K562 (cell line): ENCODE results near the gene TMEM108. TPM values are rescaled to one million over a fixed set of nuclear protein-coding genes. Genes with fewer than 3 reads are reported as not detected.

Experiments used
- ATAC-seq: fragments of 200-7000 bp; cut with Tn5 transposase; 3 replicates; pipeline ENCODE4 v1.9.1; 2020; ENCODE audit warnings: moderate library complexity
- BruUV-seq: library from RNA; stranded (reverse); fragments of 400-500 nt; replicated peaks from 2 replicates; lab custom pipeline; 2021; lab: Mats Ljungman, UMichigan
- CTCF ChIA-PET: fragments of 300-600 bp; formaldehyde crosslinking; extraction: SDS; loops from one replicate; lab custom pipeline; 2021; ENCODE audit warnings: low intra/inter-chr PET ratio; lab: Yijun Ruan, JAX
- POLR2A ChIA-PET: fragments of 300-600, 350-650 bp; sonication (Branson Sonifier 250); formaldehyde crosslinking; extraction: SDS; loops from one replicate; lab custom pipeline; 2021; ENCODE audit warnings: antibody characterized with exemption, inconsistent platforms; lab: Yijun Ruan, JAX
- DNase-seq, 4 experiments: peaks; one replicate each; pipeline versions ENCODE4 v3.0.0 to v3.0.0-alpha.2; 2011 to 2018; ENCODE audit warnings: low spot score in 3 of 4, mixed read lengths in 3 of 4; ENCODE audit errors: extremely low read depth in 1 of 4
- FAIRE-seq: peaks from 2 replicates; lab custom pipeline; 2011; peaks lifted over from hg19 to GRCh38; lab: Jason Lieb, UNC
- H2AFZ ChIP-seq: 2 replicates; pipeline ENCODE4 v1.6.0; 2011; ENCODE audit warnings: low read depth, low read length, control low read depth, inconsistent platforms
- H3K27ac ChIP-seq: fragments of 200-600 bp; 3 replicates; pipeline ENCODE4 v1.8.0; 2011; ENCODE audit warnings: low read depth, mild to moderate bottlenecking, control low read depth, inconsistent platforms, low read length, moderate library complexity, mixed read lengths; ENCODE audit errors: extremely low read depth
- H3K27me3 ChIP-seq, 2 experiments: fragments of 300-600 bp in 1 of 2; 2 replicates in 1 of 2; 3 replicates in 1 of 2; pipeline versions ENCODE4 v1.6.0 to v1.8.0; 2011; ENCODE audit warnings: inconsistent platforms in 2 of 2, low read length in 2 of 2, mild to moderate bottlenecking in 1 of 2, mixed read lengths in 1 of 2, moderate library complexity in 1 of 2; ENCODE audit not compliant: control insufficient read depth in 2 of 2, insufficient read depth in 2 of 2
- H3K36me3 ChIP-seq: fragments of 300-600 bp; 3 replicates; pipeline ENCODE4 v1.8.0; 2011; ENCODE audit warnings: mild to moderate bottlenecking, low read length, inconsistent platforms; ENCODE audit not compliant: control insufficient read depth, insufficient read depth
- H3K4me1 ChIP-seq, 2 experiments: fragments of 200-600 bp in 1 of 2; replicated peaks in 1 of 2; 2 replicates in 1 of 2; 3 replicates in 1 of 2; pipeline versions ENCODE4 v1.5.1 to v1.8.0; 2011; ENCODE audit warnings: inconsistent platforms in 2 of 2, low read length in 2 of 2, mild to moderate bottlenecking in 1 of 2, mixed read lengths in 1 of 2, moderate library complexity in 1 of 2; ENCODE audit not compliant: control insufficient read depth in 2 of 2, insufficient read depth in 2 of 2
- H3K4me2 ChIP-seq: 2 replicates; pipeline ENCODE4 v1.6.1; 2011; ENCODE audit warnings: low read length, control low read depth, inconsistent platforms, mixed read lengths; ENCODE audit not compliant: insufficient read depth
- H3K4me3 ChIP-seq: fragments of 200-600 bp; sonication (generic), shearing (Covaris generic); 2 replicates; pipeline ENCODE4 v1.5.1; 2016; ENCODE audit warnings: control low read depth, inconsistent platforms
- H3K79me2 ChIP-seq: fragments of 200-600 bp; 3 replicates; pipeline ENCODE4 v1.8.0; 2011; ENCODE audit warnings: low read length, inconsistent platforms; ENCODE audit not compliant: control insufficient read depth, insufficient read depth
- H3K9ac ChIP-seq, 2 experiments: 2 replicates each; pipeline versions ENCODE4 v1.6.0 to v1.6.1; 2011; ENCODE audit warnings: low read depth in 2 of 2, low read length in 2 of 2, control low read depth in 1 of 2, inconsistent platforms in 1 of 2, mild to moderate bottlenecking in 1 of 2, mixed read lengths in 1 of 2; ENCODE audit not compliant: insufficient read depth in 1 of 2
- H3K9me1 ChIP-seq: one replicate; pipeline ENCODE4 v1.6.0; 2011; ENCODE audit warnings: inconsistent platforms, mild to moderate bottlenecking, low read length, moderate library complexity; ENCODE audit not compliant: control insufficient read depth, insufficient read depth
- H3K9me3 ChIP-seq: replicated peaks from 2 replicates; pipeline ENCODE4 v1.5.1; 2011; ENCODE audit warnings: low read depth, low read length, inconsistent platforms; ENCODE audit not compliant: control insufficient read depth, insufficient read depth
- H4K20me1 ChIP-seq: replicated peaks from 2 replicates; pipeline ENCODE4 v1.6.1; 2011; ENCODE audit warnings: low read length, inconsistent platforms, mixed read lengths; ENCODE audit not compliant: control insufficient read depth, insufficient read depth
- CTCF ChIP-seq, 3 experiments: IDR thresholded peaks in 2 of 3; conservative IDR thresholded peaks in 1 of 3; 2 replicates each; pipeline ENCODE4 v1.5.1; 2011 to 2012; ENCODE audit warnings: low read length in 3 of 3, mild to moderate bottlenecking in 3 of 3, control low read depth in 2 of 3, improper control_type of control experiment in 1 of 3, inconsistent platforms in 1 of 3, low read depth in 1 of 3, mixed read lengths in 1 of 3, moderate library complexity in 1 of 3; ENCODE audit not compliant: insufficient read depth in 2 of 3
- PURB ChIP-seq: sonication (generic); formaldehyde crosslinking; IDR thresholded peaks from 2 replicates; pipeline ENCODE4 v1.9.0; 2021; ENCODE audit warnings: low read depth, mild to moderate bottlenecking, missing genetic modification reagents
- SMC3 ChIP-seq: conservative IDR thresholded peaks from 2 replicates; pipeline ENCODE4 v1.6.1; 2011; ENCODE audit warnings: low read depth, low read length, improper control_type of control experiment; ENCODE audit not compliant: insufficient read depth
- ZNF146 ChIP-seq: IDR thresholded peaks from one replicate; pipeline ENCODE4 v1.6.1; 2018; ENCODE audit warnings: missing compliant biosample characterization; ENCODE audit not compliant: unreplicated experiment
- ZNF197 ChIP-seq: fragments of 200-800 bp; sonication (Bioruptor generic); IDR thresholded peaks from 2 replicates; pipeline ENCODE4 v1.6.1; 2016; ENCODE audit warnings: low read depth, missing genetic modification characterization, missing compliant biosample characterization
- ZNF780A ChIP-seq: fragments of 250-450 bp; sonication (Bioruptor Pico); IDR thresholded peaks from 2 replicates; pipeline ENCODE4 v1.5.0; 2021; ENCODE audit warnings: mild to moderate bottlenecking
- WGBS: fragments of 100-300 bp; shearing (Covaris generic); methylation state at CpG from one replicate; pipeline ENCODE4 v1.1.6; 2016; ENCODE audit warnings: low coverage, mixed read lengths; ENCODE audit not compliant: insufficient coverage; ENCODE audit errors: missing lambda C conversion rate; 5-methylcytosine and 5-hydroxymethylcytosine counted together
- in situ Hi-C: fragments of 300-500 bp; cut with MboI; formaldehyde crosslinking; loops from 4 replicates; pipeline ENCODE4 v1.15.0; 2018; ENCODE audit warnings: inconsistent platforms, mixed read lengths
- intact Hi-C: fragments of 100-400 bp; cut with micrococcal nuclease; formaldehyde crosslinking; loops from 2 replicates; pipeline ENCODE4 v1.14.2; 2022
- polyA plus RNA-seq, 8 experiments: library from polyadenylated mRNA; depleted of rRNA in 4 of 8; stranded (reverse) in 5 of 8; unstranded in 3 of 8; fragments of >200 nt; fragmentation: Nextera tagmentation in 2 of 8; fragmentation: Illumina TruSeq in 1 of 8; extraction: Ambion mirVana in 2 of 8; extraction: Trizol in 1 of 8; gene quantifications; 2 replicates each; pipeline versions ENCODE4 v1.2.1 to v1.2.3, GENCODE V29; 2011 to 2014; ENCODE audit warnings: inconsistent platforms in 1 of 8, missing spikeins in 1 of 8
- total RNA-seq, 7 experiments: library from RNA; depleted of rRNA in 6 of 7; stranded (reverse); fragments of >200 nt in 6 of 7; fragmentation: Illumina TruSeq in 2 of 7; extraction: Trizol in 2 of 7; gene quantifications; 2 replicates each; pipeline versions ENCODE4 v1.2.1 to v1.2.3, GENCODE V29; 2011 to 2021; ENCODE audit warnings: low replicate concordance in 1 of 7

Gene TMEM108
- total and polyA plus RNA-seq, 9 of the 15 experiments (the other 6 are each of a cell fraction or from before 2014, with no cell fraction given) = 0.65 to 11.1 (median 3.4) TPM

DNA sequence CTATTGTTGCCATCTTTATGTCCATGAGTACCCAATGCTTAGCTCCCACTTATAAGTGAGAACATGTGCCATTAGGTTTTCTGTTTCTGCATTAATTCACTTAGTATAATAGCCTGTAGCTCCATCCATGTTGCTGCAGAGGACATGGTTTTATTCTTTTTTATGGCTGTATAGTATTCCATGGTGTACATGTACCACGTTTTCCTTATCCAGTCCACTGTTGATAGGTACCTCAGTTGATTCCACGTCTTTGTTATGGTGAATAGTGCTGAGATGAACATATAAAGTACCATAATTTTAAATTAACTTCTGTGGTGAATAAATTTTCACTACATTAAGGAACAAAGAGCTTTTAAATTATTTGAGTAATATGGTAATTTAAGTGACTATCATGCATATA lies 211.3 kb downstream of the TMEM108 start:
- Histone ChIP-seq H3K27ac (no peak overlapping the region), H3K79me2 (no peaks in the 10 kb centered on the region), H3K4me1 (no peaks in the 10 kb centered on the region; a peak in 1 of 5 replicates), H3K9me1 (no peaks in the 10 kb centered on the region), H3K36me3 (no peaks in the 10 kb centered on the region), H4K20me1 (no peaks in the 10 kb centered on the region), H3K9ac (no peak overlapping the region), H3K9me3 (no peaks in the 10 kb centered on the region), H3K4me3 (no peak overlapping the region), H3K27me3 (no peaks in the 10 kb centered on the region), H3K4me2 (no peak overlapping the region), H2AFZ (no peak overlapping the region)
- no peak for FAIRE-seq
- ATAC-seq = no peak
- POLR2A ChIA-PET = interaction anchor here (1.2 kb wide), 1 partner anchor 39 kb away, joined by 3 read pairs; no protein-coding TSS in a partner anchor
- intact Hi-C loops = no loop called here
- BruUV-seq = no TSS peak
- 13% methylated on average over 2 of the region's 2 CpGs for WGBS
- CTCF ChIA-PET = no interaction called here
- TF ChIP-seq ZNF146 (CRISPR knock-in tag) (peak; percentile 56), PURB (CRISPR knock-in tag) (no peak), ZNF780A (no peak), ZNF197 (CRISPR knock-in tag) (no peak)
- in situ Hi-C loops = no loop called here
- DNase-seq = no peak

GRCh38 chr3:133254151-133254550 lies 216.0 kb downstream of the TMEM108 start:
- TF ChIP-seq CTCF (IDR thresholded peaks at IDR 0.05 in 2 of 3, conservative IDR thresholded peaks at IDR 0.05 in 1 of 3; ENCODE audit: insufficient read depth in 2 of 3, low read depth in 1 of 3, low read length in 3 of 3) = peak in 1 of 3 experiments; percentile 3; a peak in 1 of 6 replicates
- no peak for TF ChIP-seq SMC3
- no peak overlapping the region for H3K9ac ChIP-seq
- WGBS = 69% methylated on average over 2 of the region's 2 CpGs
- H3K4me2 ChIP-seq = no peak overlapping the region
- H3K27me3 ChIP-seq = no peaks in the 10 kb centered on the region
- H3K79me2 ChIP-seq = no peaks in the 10 kb centered on the region
- FAIRE-seq (no peak), DNase-seq (no peak), ATAC-seq (no peak)
- H4K20me1 ChIP-seq = no peaks in the 10 kb centered on the region
- in situ Hi-C loops = no loop called here
- no peak overlapping the region for H3K27ac ChIP-seq
- CTCF ChIA-PET = no interaction called here
- BruUV-seq = no TSS peak
- no peaks in the 10 kb centered on the region for H3K9me1 ChIP-seq
- POLR2A ChIA-PET = no interaction called here
- intact Hi-C loops = no loop called here
- no peaks in the 10 kb centered on the region for H3K9me3 ChIP-seq
- H3K36me3 ChIP-seq = no peaks in the 10 kb centered on the region
- H2AFZ ChIP-seq = no peak overlapping the region
- no peaks in the 10 kb centered on the region for H3K4me1 ChIP-seq
- no peak overlapping the region for H3K4me3 ChIP-seq
